Endometrial microvascular endothelial cells (primary cell): Measurements from ENCODE around the gene SLC30A1. TPM values are rescaled to one million over a fixed set of nuclear protein-coding genes. Genes with fewer than 3 reads are reported as not detected.
"Not testable (repeated sequence)": the region's sequence is repeated elsewhere in the genome, so short reads cannot be mapped to it uniquely, and the experiment has no call there.

ENCODE experiments used
- in situ Hi-C: cut with HindIII; loops from 2 replicates; pipeline ENCODE4 v1.10.0; 2017; ENCODE audit warnings: low sequenced_read_pairs, low pct_unique_long_range_greater_than_20kb; ENCODE audit errors: inconsistent ontology term
- total RNA-seq: library from RNA; depleted of rRNA; stranded (reverse); fragments of >200 nt; gene quantifications from one replicate; pipeline ENCODE4 v1.2.3, GENCODE V29; 2015; ENCODE audit errors: inconsistent ontology term

The SLC30A1 gene, protein sequence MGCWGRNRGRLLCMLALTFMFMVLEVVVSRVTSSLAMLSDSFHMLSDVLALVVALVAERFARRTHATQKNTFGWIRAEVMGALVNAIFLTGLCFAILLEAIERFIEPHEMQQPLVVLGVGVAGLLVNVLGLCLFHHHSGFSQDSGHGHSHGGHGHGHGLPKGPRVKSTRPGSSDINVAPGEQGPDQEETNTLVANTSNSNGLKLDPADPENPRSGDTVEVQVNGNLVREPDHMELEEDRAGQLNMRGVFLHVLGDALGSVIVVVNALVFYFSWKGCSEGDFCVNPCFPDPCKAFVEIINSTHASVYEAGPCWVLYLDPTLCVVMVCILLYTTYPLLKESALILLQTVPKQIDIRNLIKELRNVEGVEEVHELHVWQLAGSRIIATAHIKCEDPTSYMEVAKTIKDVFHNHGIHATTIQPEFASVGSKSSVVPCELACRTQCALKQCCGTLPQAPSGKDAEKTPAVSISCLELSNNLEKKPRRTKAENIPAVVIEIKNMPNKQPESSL
- total RNA-seq = 17.7 TPM

DNA sequence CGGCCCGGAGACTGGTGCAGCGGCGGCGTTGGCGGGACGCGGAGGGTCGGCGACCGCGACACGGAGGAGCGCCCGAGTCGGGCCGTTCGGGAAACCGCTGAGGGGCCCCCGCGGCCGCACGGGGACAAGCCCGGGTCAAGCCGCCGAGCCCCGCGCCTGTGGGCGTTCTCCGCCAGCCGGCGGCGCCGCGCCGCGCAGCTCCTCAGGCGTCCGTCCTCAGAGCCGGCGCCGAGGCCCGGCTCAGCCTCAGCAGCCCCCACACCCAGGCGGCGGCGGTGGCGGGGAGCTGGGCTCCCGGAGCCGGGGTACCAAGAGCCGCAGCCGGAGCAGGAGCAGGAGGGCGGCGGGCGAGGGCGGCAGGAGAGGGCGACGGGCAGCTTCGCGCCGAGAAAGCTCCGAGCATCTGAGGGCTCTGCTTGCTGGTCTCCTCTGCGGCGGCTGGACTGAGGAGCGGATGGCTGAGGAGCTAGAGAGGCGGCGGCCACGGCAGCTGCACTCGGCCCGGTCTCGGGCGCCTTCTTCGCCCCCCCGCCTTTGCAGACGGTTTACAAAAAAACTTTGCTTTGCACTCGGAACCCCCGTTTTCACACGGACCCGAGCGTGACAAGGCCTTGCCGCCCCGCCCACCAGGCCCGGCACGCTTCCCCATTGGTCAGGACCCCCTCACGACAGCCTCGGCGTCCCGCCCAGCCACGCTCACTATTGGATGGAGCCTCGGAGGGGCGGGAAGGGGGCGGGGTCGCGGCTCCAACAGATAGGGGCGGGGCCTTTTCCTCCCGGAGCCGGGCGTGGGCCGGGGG, at the start of gene SLC30A1:
Gene SLC30A1 (minus strand): TSS at position 522 of the 800 bp plus-strand sequence. CDS start 549 bp downstream, outside the sequence.
- in situ Hi-C loops = no loop called here

DNA sequence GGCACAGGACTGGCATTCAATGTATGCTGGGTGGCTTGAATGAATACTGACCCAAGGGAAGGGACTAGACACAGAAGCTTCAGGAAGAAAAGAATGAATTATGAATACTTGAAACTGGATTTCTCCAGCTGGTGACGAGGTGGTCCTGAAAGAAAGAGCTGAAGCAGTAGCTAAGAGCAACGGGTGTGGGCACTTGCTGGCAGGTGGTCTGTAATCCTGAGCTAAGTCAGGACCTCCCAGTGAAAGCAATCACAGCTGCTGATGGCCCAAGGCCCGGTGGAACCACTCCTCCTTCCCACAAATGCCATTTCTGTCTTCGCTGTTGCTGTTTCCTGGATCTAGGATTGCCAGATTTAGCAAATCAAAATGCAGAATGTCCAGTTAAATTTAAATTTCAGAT, 49.5 kb upstream of the SLC30A1 start:
- in situ Hi-C loops = no loop called here

DNA sequence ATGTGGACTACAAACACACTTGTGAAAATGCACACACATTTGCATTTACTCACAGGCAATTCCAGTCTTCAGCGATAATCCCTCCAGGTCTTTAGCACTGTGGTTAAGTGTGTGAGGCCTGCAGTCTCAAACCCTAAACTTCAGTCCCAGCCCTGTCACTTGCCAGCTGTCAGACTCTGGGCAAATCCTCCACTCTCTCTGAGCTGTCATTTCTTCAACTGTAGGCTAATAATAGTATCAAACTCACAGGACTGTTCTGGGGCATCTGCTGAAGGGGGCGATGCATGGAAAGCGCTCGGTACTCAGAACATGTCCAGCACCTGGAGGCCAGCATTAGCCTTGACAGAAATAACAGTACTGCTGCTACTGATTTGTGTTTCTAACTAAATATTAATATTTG, 48.3 kb upstream of the SLC30A1 start:
- in situ Hi-C loops = no loop called here

DNA sequence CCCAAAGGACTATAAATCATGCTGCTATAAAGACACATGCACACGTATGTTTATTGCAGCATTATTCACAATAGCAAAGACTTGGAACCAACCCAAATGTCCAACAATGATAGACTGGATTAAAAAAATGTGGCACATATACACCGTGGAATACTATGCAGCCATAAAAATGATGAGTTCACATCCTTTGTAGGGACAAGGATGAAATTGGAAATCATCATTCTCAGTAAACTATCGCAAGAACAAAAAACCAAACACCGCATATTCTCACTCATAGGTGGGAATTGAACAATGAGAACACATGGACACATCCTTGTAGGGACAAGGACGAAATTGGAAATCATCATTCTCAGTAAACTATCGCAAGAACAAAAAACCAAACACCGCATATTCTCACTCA, 46.9 kb upstream of the SLC30A1 start:
- in situ Hi-C loops = not testable (repeated sequence)

DNA sequence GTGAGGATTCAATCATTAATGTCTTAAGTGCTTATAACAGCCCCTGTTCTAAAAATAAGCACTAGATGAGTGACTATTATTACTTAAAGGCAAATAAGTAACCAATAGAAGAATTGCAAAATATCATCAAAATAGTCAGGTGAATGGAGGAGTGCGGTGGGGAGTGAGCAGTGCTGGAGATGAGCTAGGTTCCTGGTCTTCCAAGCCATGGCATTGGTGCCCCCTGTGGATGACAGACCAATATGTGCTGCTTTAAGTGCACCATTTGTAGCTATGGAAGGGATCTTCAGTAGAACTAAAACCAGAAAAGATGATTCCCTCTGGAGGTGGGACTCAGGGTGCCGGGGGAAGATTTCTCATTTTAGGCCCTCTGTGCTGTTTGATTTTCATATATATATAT, 46.1 kb upstream of the SLC30A1 start:
- in situ Hi-C loops = no loop called here

DNA sequence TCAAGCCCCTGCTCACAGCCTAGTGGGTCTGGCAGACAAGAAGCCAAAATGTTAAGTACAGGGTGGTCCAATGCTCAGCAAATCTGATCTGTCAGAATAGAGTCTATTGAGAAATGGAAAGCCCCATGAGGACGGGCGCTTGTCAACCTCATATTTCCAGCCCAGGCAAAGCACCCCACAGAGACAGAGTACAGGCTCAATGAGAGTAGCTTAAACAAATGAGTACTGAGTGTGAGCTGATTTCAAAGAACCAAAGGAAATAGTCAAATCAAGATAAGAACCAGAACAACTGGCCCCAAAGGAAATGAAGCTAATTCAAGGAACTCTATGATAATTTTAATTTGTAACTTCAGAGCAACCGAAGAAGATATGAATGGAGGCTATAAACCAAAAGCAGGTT, 44.6 kb upstream of the SLC30A1 start:
- in situ Hi-C loops = no loop called here

DNA sequence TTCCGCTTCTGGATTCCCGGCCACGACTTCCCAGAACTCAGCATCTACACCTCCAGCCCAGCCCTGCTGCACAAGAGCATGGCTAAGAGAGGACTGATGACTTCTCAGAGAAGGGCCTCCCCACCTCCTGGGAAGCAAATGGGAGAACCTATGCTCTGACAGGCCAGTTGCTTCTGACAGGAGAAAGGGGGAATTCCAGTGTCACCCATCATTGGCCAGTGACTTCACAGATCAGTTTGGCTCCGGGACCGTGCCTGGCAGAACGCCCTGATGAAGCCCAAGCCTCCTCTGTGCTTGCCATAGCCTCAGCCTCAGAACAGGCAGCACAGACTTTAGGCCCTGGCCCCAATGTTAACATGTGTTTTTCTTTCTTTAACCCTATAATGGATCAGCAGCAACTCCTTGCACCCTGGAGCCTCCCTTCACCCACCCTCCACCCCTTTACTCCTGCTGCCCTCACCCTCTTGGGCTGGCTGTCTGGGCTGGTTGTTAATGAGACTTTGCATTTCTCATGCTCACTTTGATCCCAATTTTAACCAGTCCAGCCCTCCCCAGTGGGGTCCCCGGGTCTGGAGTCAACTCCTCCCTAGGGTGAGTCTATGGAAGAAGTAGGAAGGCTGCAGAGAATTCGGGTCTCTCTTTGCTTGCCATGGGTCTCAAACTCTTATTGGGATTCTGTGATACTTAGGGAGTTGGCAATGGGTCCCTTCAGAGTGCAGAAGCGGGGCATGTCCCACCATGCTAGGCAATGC, 42.7 kb upstream of the SLC30A1 start:
- in situ Hi-C loops = no loop called here

DNA sequence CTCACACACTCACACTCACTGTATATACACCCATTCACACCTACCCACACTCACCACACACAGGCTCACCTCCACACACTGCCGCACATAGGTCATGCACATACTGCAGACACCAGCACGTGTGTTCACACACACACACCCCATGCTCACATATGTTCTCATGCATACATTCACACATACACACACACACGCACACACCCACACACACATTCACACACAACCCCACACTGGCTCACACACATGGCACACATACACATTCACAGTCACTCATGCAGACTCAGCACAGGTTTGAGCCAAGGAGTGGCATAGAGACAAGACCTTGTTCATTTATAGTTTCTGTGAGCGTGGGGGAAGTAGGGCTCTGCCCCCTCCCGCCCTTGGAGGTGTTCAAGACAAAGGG, 41.1 kb upstream of the SLC30A1 start:
- in situ Hi-C loops = no loop called here

DNA sequence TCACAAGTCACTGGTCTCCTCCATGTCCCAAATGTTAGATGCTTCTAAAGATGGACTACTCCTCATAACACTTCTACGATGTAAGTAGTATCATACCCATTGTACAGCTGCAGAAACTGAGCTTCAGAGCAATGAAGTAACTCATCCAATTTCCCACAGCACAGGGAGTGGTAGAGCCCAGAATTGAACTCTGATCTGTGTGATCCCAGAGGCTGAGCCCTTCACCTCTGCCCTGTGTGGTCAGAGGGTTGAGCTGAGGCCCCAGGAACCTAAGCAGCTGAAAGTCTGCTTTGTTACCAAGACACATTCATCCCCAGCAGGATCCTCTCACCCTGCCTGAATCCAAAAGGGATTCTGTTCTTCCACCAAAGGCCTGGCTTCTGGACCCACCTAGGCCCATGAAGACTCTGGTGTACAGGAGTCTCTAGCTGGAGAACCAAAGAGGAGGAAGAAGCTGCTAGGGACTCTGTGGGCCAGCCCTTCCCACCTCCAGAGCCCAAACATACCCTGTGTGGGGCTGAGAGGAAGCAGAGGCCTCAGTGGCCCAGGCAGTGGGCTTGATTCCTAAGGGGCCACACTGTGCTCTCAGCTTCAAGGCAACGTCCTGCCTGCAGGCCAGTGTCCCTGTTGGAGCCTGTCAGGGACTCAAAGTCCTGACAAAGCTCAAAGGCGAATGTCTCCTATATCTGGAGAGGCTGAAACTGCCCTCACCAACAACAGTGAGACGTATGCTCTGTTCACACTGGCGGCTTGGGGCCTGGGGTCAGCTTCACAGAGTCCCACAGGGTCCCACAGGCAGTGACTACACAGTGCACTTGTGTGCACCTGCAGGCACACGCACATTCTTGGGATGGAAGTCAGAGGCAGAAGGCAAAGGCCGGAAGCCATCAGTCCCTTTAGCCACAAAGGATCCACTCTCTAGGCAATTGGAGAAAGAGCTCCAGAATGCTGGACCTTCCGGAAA, 40.4 kb upstream of the SLC30A1 start:
- in situ Hi-C loops = no loop called here

DNA sequence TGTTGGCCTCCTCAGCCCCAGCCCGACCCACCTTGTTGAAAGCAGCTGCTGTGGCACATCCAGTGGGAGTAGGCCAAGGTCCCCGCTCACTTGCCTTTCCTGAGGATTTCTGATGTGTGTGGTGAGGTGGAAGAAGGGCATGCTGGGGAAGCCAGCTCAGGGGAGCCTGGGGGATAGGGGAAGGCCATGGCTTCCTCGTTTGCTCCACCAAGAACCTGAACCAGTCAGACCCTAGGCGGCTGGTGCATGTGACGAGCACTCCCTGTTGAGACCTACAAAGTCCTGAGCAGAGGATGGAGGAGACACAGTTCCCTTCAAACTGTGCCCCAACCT, 38.0 kb upstream of the SLC30A1 start:
- in situ Hi-C loops = no loop called here

DNA sequence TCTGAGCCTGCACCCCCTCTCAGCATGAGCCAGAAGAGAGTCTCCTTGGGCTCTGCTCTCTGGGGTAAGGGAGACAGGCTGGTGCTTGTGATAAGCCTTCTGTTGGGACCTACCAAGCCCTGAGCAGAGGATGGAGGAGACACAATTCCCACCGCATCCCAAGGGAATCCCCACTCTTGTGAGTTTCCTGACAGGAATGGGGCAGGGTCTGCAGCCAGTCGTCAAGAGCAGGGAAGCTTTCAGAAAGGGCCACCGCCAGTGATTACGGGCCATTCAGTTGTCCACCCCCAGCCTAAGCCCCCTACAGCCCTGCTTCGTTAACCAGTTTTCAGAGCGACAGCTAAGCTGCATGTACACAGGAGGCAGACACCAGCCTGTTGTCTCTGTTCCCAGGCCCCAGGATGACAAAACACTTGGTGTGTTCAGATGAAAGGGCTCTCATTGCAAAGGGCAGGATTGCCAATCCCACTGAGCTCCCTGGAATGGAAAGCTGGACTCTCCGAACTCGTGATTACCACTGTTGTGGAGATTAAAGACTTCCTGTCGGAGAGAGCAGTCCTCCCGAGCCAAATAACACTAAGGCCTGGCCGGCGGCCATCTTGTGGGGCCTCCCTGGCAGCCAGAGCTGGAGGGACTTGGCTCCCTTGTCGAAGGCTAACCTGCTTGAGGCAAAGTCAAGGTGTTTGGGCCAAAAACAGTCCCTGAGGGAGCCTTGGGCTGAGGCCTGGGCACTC, 37.4 kb upstream of the SLC30A1 start:
- in situ Hi-C loops = no loop called here

DNA sequence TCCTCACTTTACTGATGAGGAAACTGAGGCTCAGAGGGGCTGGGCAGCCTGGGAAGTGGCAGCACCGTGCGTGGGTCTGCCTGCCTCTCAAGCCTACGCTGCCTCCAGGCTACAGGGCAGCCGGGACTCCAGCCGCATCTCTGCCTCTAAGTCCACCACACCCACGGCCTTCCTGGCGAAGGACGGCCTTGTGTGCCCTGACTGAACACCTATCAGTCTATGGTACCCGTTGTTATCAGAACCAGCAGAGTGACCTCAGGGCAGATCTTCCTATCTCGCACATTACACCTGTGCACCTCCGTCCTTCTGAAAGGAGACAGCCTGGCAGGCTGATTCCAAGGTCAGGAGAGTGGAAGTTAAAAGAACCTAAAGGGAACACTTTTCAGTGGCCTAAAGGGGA, 35.7 kb upstream of the SLC30A1 start:
- in situ Hi-C loops = no loop called here

DNA sequence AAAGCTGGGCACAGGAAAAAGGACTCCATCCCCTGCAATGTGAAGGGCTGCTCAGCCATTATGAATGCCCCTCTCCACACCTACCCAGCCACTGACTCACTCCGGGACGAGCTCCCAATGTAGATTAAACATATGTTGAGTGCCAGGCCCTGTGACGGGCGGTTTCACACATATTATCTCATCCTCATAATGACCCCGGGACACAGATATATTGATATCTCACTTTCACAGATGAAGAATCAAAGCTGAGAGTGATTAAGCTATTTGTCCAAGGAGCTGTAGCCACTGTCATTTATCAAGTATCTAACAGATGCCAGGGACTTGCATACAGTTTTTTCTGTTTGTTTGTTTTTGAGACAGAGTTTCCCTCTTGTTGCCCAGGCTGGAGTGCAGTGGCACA, 35.0 kb upstream of the SLC30A1 start:
- in situ Hi-C loops = no loop called here

DNA sequence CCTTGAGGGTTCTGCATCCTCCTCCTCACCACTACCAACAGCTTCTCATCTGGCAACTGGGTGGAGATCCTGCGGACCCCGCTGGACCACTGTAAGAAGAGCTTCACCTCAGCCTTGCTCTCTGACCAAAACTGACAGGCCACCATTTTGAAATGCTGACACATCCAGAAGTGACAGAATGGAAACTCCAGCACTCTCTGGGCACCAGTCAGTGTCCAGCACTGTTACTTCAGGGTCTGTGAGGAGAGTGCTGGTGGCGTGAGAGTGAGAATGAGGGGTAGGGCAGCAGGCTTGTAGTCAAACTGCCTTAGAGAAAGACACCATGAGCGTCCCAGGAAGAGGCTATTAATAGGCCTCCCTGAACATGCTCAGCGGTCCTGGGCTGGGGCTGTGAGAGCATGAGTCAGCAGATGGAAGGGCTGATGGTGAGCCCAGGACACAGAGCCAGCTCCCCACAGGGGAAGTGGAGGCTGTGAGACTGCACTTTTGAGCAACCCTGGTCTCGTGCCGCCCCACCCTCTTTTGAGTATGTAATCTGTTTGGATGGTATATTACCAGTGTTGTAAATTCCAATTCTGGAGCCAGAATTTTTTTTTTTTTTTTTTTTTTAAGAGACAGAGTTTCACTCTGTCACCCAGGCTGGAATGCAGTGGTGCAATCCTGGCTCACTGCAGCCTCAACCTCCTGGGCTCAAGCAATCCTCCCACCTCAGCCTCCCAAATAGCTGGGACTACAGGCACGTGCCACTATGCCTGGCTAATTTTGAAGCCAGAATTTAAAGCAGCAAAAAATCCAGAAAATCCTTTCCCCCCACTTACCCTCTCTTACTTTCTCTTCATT, 34.4 kb upstream of the SLC30A1 start:
- in situ Hi-C loops = no loop called here

DNA sequence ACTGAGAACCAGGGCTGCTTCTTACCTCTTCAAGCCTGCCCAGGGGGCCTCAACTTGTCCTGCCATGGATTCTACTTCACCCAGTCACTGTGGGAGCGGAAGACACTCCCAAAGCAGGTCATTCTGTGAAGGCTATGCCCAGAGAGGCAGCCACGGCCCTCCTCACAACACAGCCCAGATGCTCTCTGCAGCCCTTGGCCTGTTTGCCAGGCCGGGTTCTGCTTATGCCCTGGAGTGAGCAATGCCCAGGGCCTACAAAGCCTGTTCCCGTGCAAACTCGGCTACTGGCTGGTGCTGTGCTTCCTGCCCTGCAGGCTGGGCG, 33.8 kb upstream of the SLC30A1 start:
- in situ Hi-C loops = no loop called here

DNA sequence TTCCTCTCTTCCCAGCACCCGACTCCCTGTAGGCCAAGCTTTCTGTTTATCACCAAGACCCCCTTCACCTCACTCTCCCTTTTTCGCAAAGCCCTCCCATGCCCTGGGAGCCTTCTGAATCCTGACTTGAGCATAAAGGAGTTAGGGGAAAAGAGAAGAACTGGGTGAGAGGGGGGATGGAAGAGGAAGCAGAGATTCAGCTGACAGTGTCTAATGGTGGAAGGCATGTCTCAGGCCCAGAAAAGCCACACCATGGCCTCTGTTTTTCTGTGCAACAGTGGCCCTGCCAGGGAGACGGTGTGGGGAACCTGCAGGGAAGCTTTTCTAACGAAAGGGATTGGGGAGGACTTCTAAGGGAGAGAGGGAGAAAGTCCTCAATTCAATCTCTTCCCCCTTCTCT, 32.9 kb upstream of the SLC30A1 start:
- in situ Hi-C loops = no loop called here
